Ishikawa (cell line): ENCODE results near the gene ANGPT4.

ENCODE experiments used
- CEBPB ChIP-seq: IDR thresholded peaks from 2 replicates; pipeline ENCODE4 v1.6.1; 2012
- CREB1 ChIP-seq: IDR thresholded peaks from 2 replicates; pipeline ENCODE4 v1.6.1; 2012; ENCODE audit warnings: low read depth
- EGR1 ChIP-seq: IDR thresholded peaks from 2 replicates; pipeline ENCODE4 v1.6.1; 2012
- EP300 ChIP-seq: IDR thresholded peaks from 2 replicates; pipeline ENCODE4 v1.6.1; 2012; ENCODE audit warnings: borderline replicate concordance
- FOXM1 ChIP-seq: IDR thresholded peaks from 2 replicates; pipeline ENCODE4 v1.6.1; 2012; ENCODE audit warnings: low read depth, borderline replicate concordance
- RAD21 ChIP-seq: IDR thresholded peaks from 2 replicates; pipeline ENCODE4 v1.6.1; 2012; ENCODE audit warnings: low read depth
- TEAD4 ChIP-seq: IDR thresholded peaks from 2 replicates; pipeline ENCODE4 v1.6.1; 2012
- YY1 ChIP-seq: IDR thresholded peaks from 2 replicates; pipeline ENCODE4 v1.6.1; 2012; ENCODE audit warnings: low read depth
- TF ChIP-seq, protein P1 (sequence below): IDR thresholded peaks from 2 replicates; pipeline ENCODE4 v1.6.1; 2012

DNA sequence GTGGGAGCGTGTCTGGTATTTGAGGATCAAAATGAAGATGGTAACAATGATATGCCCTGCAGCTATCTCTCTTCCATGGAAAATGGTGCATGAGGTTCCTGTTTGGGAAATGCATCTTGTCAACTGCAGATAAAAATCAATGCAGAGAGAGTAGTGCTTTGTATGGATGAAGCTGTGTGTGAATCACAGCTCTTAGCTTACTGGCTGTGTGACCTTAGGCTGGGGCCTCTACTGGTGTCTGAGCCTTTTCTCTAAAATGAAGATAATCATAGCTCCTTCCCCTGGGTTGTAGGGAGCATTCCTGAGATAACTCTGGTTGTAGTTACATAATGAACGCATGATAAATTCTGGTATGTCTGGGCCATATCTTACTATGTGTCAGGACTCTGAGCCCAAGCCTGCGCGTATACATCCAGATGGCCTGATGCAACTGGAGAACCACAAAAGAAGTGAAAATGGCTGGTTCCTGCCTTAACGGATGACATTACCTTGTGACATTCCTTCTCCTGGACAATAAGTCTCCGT is 19.6 kb downstream of the ANGPT4 start:
- TF ChIP-seq RAD21 (no peak), EP300 (no peak), CREB1 (no peak), FOXM1 (no peak), CEBPB (no peak), YY1 (no peak), EGR1 (no peak), TEAD4 (no peak)
- TF ChIP-seq, protein P1, sequence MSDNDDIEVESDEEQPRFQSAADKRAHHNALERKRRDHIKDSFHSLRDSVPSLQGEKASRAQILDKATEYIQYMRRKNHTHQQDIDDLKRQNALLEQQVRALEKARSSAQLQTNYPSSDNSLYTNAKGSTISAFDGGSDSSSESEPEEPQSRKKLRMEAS, result no peak
